ENCODE measurements around the gene NOX3.

The NOX3 gene

GRCh38 chr6:155434096-155434495, 21.5 kb downstream of the NOX3 start:
- DNase-seq (ENCODE audit: low read depth in 1 of 2, low spot score in 1 of 2) = no peak
- Histone ChIP-seq H3K4me3 (replicated peaks; ENCODE audit: insufficient read depth, low read length) (no peak overlapping the region), H3K27ac (replicated peaks) (no peak overlapping the region), H3K27me3 (ENCODE audit: insufficient read depth, poor library complexity, severe bottlenecking) (no peaks in the 10 kb centered on the region)
- TF ChIP-seq SPI1 (IDR thresholded peaks at IDR 0.05; ENCODE audit: borderline replicate concordance, low read depth) (no peak), REST (IDR thresholded peaks at IDR 0.05; ENCODE audit: insufficient replicate concordance, low read depth) (no peak), GABPA (IDR thresholded peaks at IDR 0.05; ENCODE audit: low read depth) (no peak), POLR2AphosphoS5 (IDR thresholded peaks at IDR 0.05; ENCODE audit: low read depth) (no peak)
- TF ChIP-seq, protein P1, sequence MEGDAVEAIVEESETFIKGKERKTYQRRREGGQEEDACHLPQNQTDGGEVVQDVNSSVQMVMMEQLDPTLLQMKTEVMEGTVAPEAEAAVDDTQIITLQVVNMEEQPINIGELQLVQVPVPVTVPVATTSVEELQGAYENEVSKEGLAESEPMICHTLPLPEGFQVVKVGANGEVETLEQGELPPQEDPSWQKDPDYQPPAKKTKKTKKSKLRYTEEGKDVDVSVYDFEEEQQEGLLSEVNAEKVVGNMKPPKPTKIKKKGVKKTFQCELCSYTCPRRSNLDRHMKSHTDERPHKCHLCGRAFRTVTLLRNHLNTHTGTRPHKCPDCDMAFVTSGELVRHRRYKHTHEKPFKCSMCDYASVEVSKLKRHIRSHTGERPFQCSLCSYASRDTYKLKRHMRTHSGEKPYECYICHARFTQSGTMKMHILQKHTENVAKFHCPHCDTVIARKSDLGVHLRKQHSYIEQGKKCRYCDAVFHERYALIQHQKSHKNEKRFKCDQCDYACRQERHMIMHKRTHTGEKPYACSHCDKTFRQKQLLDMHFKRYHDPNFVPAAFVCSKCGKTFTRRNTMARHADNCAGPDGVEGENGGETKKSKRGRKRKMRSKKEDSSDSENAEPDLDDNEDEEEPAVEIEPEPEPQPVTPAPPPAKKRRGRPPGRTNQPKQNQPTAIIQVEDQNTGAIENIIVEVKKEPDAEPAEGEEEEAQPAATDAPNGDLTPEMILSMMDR (IDR thresholded peaks at IDR 0.05; ENCODE audit: insufficient read depth, low read length) = no peak

DNA sequence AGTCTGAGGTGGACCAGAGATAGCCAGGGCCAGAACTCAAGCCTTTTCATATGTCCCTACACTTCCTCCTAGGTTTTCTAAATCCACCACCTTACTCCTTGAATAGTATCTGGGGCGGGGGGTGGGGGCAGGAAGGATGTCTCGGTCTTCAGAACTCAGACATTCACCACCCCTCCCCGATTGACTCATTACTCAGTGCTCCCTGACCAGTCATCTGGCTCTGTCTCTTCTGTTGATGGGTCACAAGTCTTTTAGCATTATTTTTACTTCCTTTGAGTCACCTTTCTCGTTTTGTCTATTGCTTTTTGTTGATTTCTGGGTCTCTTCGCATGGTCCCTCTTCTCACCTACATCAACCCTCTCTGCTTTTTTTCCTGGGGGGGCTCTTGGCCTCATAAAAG, 23.3 kb downstream of the NOX3 start:
- no peak for TF ChIP-seq POLR2AphosphoS5 (IDR thresholded peaks at IDR 0.05; ENCODE audit: low read depth)
- TF ChIP-seq SPI1 (IDR thresholded peaks at IDR 0.05; ENCODE audit: borderline replicate concordance, low read depth) = no peak
- no peak for TF ChIP-seq REST (IDR thresholded peaks at IDR 0.05; ENCODE audit: insufficient replicate concordance, low read depth)
- TF ChIP-seq, protein P1 (IDR thresholded peaks at IDR 0.05; ENCODE audit: insufficient read depth, low read length) = no peak
- no peak for DNase-seq (ENCODE audit: low read depth in 1 of 2, low spot score in 1 of 2)
- Histone ChIP-seq H3K27me3 (ENCODE audit: insufficient read depth, poor library complexity, severe bottlenecking) (no peaks in the 10 kb centered on the region), H3K4me3 (replicated peaks; ENCODE audit: insufficient read depth, low read length) (no peak overlapping the region), H3K27ac (replicated peaks) (no peak overlapping the region)

- DNase-seq (ENCODE audit: low read depth in 1 of 2, low spot score in 1 of 2) = no peak
- no peak overlapping the region for H3K4me3 ChIP-seq (replicated peaks; ENCODE audit: insufficient read depth, low read length)
- H3K27me3 ChIP-seq (ENCODE audit: insufficient read depth, poor library complexity, severe bottlenecking) = no peaks in the 10 kb centered on the region
- no peak overlapping the region for H3K27ac ChIP-seq (replicated peaks)
- TF ChIP-seq POLR2AphosphoS5 (IDR thresholded peaks at IDR 0.05; ENCODE audit: low read depth) (no peak), GABPA (IDR thresholded peaks at IDR 0.05; ENCODE audit: low read depth) (no peak), SPI1 (IDR thresholded peaks at IDR 0.05; ENCODE audit: borderline replicate concordance, low read depth) (no peak), REST (IDR thresholded peaks at IDR 0.05; ENCODE audit: insufficient replicate concordance, low read depth) (no peak)
- TF ChIP-seq, protein P1 (IDR thresholded peaks at IDR 0.05; ENCODE audit: insufficient read depth, low read length) = no peak
These were observed 26.2 kb downstream of the NOX3 start for GRCh38 chr6:155429321-155429893.
